Endothelial cell of umbilical vein (primary cell): ENCODE results near the gene SRA1. TPM values are rescaled to one million over a fixed set of nuclear protein-coding genes. Genes with fewer than 3 reads are reported as not detected.

Experiments used
- BruUV-seq: library from RNA; stranded (reverse); fragments of 400-500 nt; replicated peaks from 2 replicates; lab custom pipeline; 2021; lab: Mats Ljungman, UMichigan
- CTCF ChIA-PET: fragments of 300-600, 350-600 bp; sonication (Branson Sonifier 250); formaldehyde crosslinking; loops from one replicate; lab custom pipeline; 2021; ENCODE audit warnings: antibody characterized with exemption, inconsistent platforms; lab: Charles Lee
- POLR2A ChIA-PET: fragments of 300-600, 350-600 bp; sonication (Branson Sonifier 250); formaldehyde crosslinking; loops from one replicate; lab custom pipeline; 2021; ENCODE audit warnings: antibody characterized with exemption, inconsistent platforms; lab: Charles Lee
- DNase-seq: peaks from one replicate; pipeline ENCODE4 v3.0.0-alpha.2; 2011; ENCODE audit warnings: low read depth, low spot score
- FAIRE-seq: peaks from 2 replicates; lab custom pipeline; 2011; peaks lifted over from hg19 to GRCh38; lab: Jason Lieb, UNC
- H2AFZ ChIP-seq: 2 replicates; pipeline ENCODE4 v1.6.0; 2012; ENCODE audit warnings: low read depth, low read length, control low read depth, inconsistent platforms
- H3K27ac ChIP-seq: 2 replicates; pipeline ENCODE4 v1.5.1; 2011; ENCODE audit warnings: low read depth, mild to moderate bottlenecking, control low read depth, low read length, moderate library complexity; ENCODE audit not compliant: insufficient read depth
- H3K27me3 ChIP-seq, 2 experiments: 2 replicates each; pipeline versions ENCODE4 v1.6.0 to v1.6.1; 2011; ENCODE audit warnings: low read length in 2 of 2, mixed read lengths in 1 of 2; ENCODE audit not compliant: control insufficient read depth in 2 of 2, insufficient read depth in 2 of 2
- H3K36me3 ChIP-seq, 2 experiments: 2 replicates in 1 of 2; 3 replicates in 1 of 2; pipeline ENCODE4 v1.5.1; 2011; ENCODE audit warnings: low read length in 2 of 2, mild to moderate bottlenecking in 1 of 2, moderate library complexity in 1 of 2; ENCODE audit not compliant: control insufficient read depth in 2 of 2, insufficient read depth in 2 of 2; ENCODE audit errors: extremely low read depth in 1 of 2
- H3K4me1 ChIP-seq: 3 replicates; pipeline ENCODE4 v1.5.1; 2011; ENCODE audit warnings: mild to moderate bottlenecking, low read length; ENCODE audit not compliant: control insufficient read depth, insufficient read depth; ENCODE audit errors: extremely low read depth
- H3K4me2 ChIP-seq: 2 replicates; pipeline ENCODE4 v1.6.1; 2011; ENCODE audit warnings: low read length, control low read depth, mixed read lengths; ENCODE audit not compliant: insufficient read depth
- H3K4me3 ChIP-seq, 3 experiments: fragments of 200-600 bp in 1 of 3; sonication (generic), shearing (Covaris generic) in 1 of 3; replicated peaks in 1 of 3; 2 replicates each; pipeline ENCODE4 v1.5.1; 2011 to 2016; ENCODE audit warnings: control low read depth in 3 of 3, low read length in 3 of 3, mild to moderate bottlenecking in 2 of 3, inconsistent platforms in 1 of 3, low read depth in 1 of 3, moderate library complexity in 1 of 3; ENCODE audit not compliant: insufficient read depth in 1 of 3
- H3K79me2 ChIP-seq: 2 replicates; pipeline ENCODE4 v1.6.0; 2012; ENCODE audit warnings: low read length, inconsistent platforms; ENCODE audit not compliant: control insufficient read depth, insufficient read depth
- H3K9ac ChIP-seq: replicated peaks from 2 replicates; pipeline ENCODE3; 2011; ENCODE audit warnings: low read length, control low read depth; ENCODE audit not compliant: insufficient read depth; ENCODE audit errors: extremely low read depth
- H3K9me1 ChIP-seq: replicated peaks from 3 replicates; pipeline ENCODE4 v1.6.0; 2011; ENCODE audit warnings: mild to moderate bottlenecking, low read length; ENCODE audit not compliant: control insufficient read depth, insufficient read depth; ENCODE audit errors: extremely low read depth
- H3K9me3 ChIP-seq: replicated peaks from 2 replicates; pipeline ENCODE4 v1.5.1; 2012; ENCODE audit warnings: low read length, inconsistent platforms; ENCODE audit not compliant: control insufficient read depth, insufficient read depth
- H4K20me1 ChIP-seq: replicated peaks from 2 replicates; pipeline ENCODE3; 2011; ENCODE audit warnings: mild to moderate bottlenecking, low read length; ENCODE audit not compliant: control insufficient read depth, insufficient read depth; ENCODE audit errors: extremely low read depth
- CTCF ChIP-seq, 2 donors: IDR thresholded peaks; 1 replicate in 1 of 2; 2 replicates in 1 of 2; pipeline ENCODE4 v1.5.1; 2011; ENCODE audit warnings: low read length in 2 of 2, mild to moderate bottlenecking in 2 of 2, moderate library complexity in 2 of 2, control low read depth in 1 of 2, inconsistent platforms in 1 of 2, low read depth in 1 of 2; ENCODE audit not compliant: insufficient read depth in 1 of 2; ENCODE audit errors: extremely low read depth in 1 of 2
- EZH2 ChIP-seq: IDR thresholded peaks from 2 replicates; pipeline ENCODE4 v1.6.1; 2012; ENCODE audit warnings: borderline replicate concordance, low read depth, mild to moderate bottlenecking, moderate library complexity, low read length, inconsistent platforms; ENCODE audit not compliant: severe bottlenecking
- FOS ChIP-seq: IDR thresholded peaks from 2 replicates; pipeline ENCODE4 v1.6.1; 2011; ENCODE audit warnings: mild to moderate bottlenecking, low read length, moderate library complexity, borderline replicate concordance; ENCODE audit not compliant: insufficient read depth
- GATA2 ChIP-seq: IDR thresholded peaks from 2 replicates; pipeline ENCODE4 v1.7.0; 2011; ENCODE audit warnings: low read depth, mild to moderate bottlenecking, moderate library complexity, mixed read lengths, low read length; ENCODE audit not compliant: insufficient read length, insufficient read depth
- JUN ChIP-seq: IDR thresholded peaks from 2 replicates; pipeline ENCODE4 v1.6.1; 2011; ENCODE audit warnings: borderline replicate concordance, low read depth; ENCODE audit not compliant: insufficient read length, insufficient read depth
- MAX ChIP-seq: IDR thresholded peaks from 2 replicates; pipeline ENCODE4 v1.6.1; 2011; ENCODE audit not compliant: insufficient read depth, insufficient read length
- MYC ChIP-seq: IDR thresholded peaks from one replicate; pipeline ENCODE4 v1.6.1; 2011; ENCODE audit warnings: mild to moderate bottlenecking, low read depth, low read length
- POLR2A ChIP-seq: IDR thresholded peaks from 2 replicates; pipeline ENCODE4 v1.6.1; 2012; ENCODE audit warnings: low read depth, mild to moderate bottlenecking, control low read depth, low read length
- POLR2AphosphoS5 ChIP-seq: IDR thresholded peaks from 2 replicates; pipeline ENCODE4 v1.6.1; 2012; ENCODE audit warnings: low read depth, mild to moderate bottlenecking, control low read depth, low read length, moderate library complexity; ENCODE audit not compliant: insufficient read depth
- dilution Hi-C: fragments of 300-500 bp; cut with MboI; formaldehyde crosslinking; loops from one replicate; pipeline ENCODE4 v1.15.0; 2019; ENCODE audit warnings: low sequenced_read_pairs; ENCODE audit not compliant: extremely low pct_ligation_motif_present
- intact Hi-C: fragments of 100-400 bp; cut with micrococcal nuclease; formaldehyde crosslinking; loops from one replicate; pipeline ENCODE4 v1.10.0; 2022
- polyA plus RNA-seq, 4 experiments: library from polyadenylated mRNA; depleted of rRNA in 3 of 4; stranded (reverse) in 3 of 4; unstranded in 1 of 4; fragments of >200 nt; gene quantifications; 2 replicates each; pipeline versions ENCODE4 v1.2.1 to v1.2.3, GENCODE V29; 2011 to 2012; ENCODE audit warnings: missing spikeins in 1 of 4
- total RNA-seq: library from RNA; stranded (reverse); gene quantifications from 2 replicates; pipeline ENCODE4 v1.2.3, GENCODE V29; 2021

The SRA1 gene
- total and polyA plus RNA-seq, 2 donors (not counting 3 experiments of a cell fraction or from before 2014, with no cell fraction given) = 17.6 to 19.7 TPM

GRCh38 chr5:140573683-140574082 is 16.4 kb upstream of the SRA1 start:
- POLR2A ChIA-PET = no interaction called here
- dilution Hi-C loops (no loop called here), intact Hi-C loops (no loop called here)
- CTCF ChIA-PET = interaction anchor here (1.0 to 8.1 kb wide), 4 partner anchors 57 to 118 kb away, joined by 3 to 108 read pairs (median 4); partner anchors contain the start of genes CD14, HARS1 and HARS2
- no peak for FAIRE-seq
- no peaks in the 10 kb centered on the region for H4K20me1 ChIP-seq
- peaks cover 0 to 2% of the 10 kb centered on the region in 2 experiments for H3K36me3 ChIP-seq
- no peak for DNase-seq
- H3K79me2 ChIP-seq = no peaks in the 10 kb centered on the region
- no peak overlapping the region for H3K4me2 ChIP-seq
- no peak overlapping the region for H3K4me3 ChIP-seq
- H3K9me1 ChIP-seq = no peaks in the 10 kb centered on the region
- no TSS peak for BruUV-seq
- H3K4me1 ChIP-seq = peaks cover 7% of the 10 kb centered on the region
- H2AFZ ChIP-seq = no peak overlapping the region
- H3K9ac ChIP-seq = no peak overlapping the region
- TF ChIP-seq POLR2AphosphoS5 (no peak), GATA2 (no peak), JUN (no peak), CTCF (IDR thresholded peaks at IDR 0.05; ENCODE audit: extremely low read depth in 1 of 2, insufficient read depth in 1 of 2, low read depth in 1 of 2, low read length in 2 of 2) (no peak), MAX (no peak), EZH2 (no peak), FOS (no peak), MYC (no peak), POLR2A (no peak)
- no peaks in the 10 kb centered on the region for H3K27me3 ChIP-seq
- H3K27ac ChIP-seq = no peak overlapping the region
- H3K9me3 ChIP-seq = no peaks in the 10 kb centered on the region
